ENCODE results near the gene MAPK8IP2.

DNA sequence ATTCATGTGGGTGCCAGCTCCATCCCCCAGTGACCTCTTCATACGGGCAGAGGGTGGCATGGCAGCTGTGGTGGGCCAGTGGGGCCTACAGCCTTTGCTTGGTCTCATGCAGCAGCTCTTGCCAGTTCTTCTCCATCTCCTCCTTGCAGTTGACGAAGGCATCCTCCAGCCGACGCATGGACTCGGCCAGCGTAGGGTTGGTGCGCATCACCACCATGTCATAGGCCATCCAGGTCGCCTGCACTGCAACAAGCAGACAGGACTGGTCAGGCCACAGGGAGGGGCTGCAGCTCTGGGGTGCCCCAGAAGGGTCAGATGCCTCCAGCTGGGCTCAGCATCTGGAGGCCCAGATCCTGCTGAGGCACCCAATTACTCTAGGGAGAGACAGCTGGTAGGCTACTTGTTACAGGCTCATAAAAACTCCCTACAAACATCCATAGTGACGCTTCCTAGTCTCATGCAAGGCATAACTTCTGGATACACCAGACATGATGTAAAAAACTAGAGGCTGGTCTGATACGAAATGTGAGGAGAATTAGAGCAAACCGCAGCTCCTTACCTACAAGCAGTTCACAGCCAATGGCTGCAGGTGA is 49.3 kb upstream of the MAPK8IP2 start:
- TF ChIP-seq, protein P1, sequence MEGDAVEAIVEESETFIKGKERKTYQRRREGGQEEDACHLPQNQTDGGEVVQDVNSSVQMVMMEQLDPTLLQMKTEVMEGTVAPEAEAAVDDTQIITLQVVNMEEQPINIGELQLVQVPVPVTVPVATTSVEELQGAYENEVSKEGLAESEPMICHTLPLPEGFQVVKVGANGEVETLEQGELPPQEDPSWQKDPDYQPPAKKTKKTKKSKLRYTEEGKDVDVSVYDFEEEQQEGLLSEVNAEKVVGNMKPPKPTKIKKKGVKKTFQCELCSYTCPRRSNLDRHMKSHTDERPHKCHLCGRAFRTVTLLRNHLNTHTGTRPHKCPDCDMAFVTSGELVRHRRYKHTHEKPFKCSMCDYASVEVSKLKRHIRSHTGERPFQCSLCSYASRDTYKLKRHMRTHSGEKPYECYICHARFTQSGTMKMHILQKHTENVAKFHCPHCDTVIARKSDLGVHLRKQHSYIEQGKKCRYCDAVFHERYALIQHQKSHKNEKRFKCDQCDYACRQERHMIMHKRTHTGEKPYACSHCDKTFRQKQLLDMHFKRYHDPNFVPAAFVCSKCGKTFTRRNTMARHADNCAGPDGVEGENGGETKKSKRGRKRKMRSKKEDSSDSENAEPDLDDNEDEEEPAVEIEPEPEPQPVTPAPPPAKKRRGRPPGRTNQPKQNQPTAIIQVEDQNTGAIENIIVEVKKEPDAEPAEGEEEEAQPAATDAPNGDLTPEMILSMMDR (IDR thresholded peaks at IDR 0.05): no peak
- TF ChIP-seq POLR2A (IDR thresholded peaks at IDR 0.05): no peak

All from right lobe of liver (tissue), 4 donors.